CD14-positive monocyte (primary cell): Measurements from ENCODE around the gene LST1. TPM values are rescaled to one million over a fixed set of nuclear protein-coding genes. Genes with fewer than 3 reads are reported as not detected.

ENCODE experiments used
- DNase-seq, 3 donors: peaks; one replicate each; pipeline ENCODE4 v3.0.0-alpha.2; 2011 to 2022
- H2AFZ ChIP-seq: 2 replicates; pipeline ENCODE4 v1.6.0; 2012; ENCODE audit warnings: mild to moderate bottlenecking, low read depth, low read length, inconsistent platforms; ENCODE audit not compliant: insufficient read depth, poor library complexity, severe bottlenecking
- H3K27ac ChIP-seq, 2 donors: 1 replicate in 1 of 2; 2 replicates in 1 of 2; pipeline ENCODE4 v1.5.1; 2012 to 2013; ENCODE audit warnings: low read length in 2 of 2, control low read depth in 1 of 2, inconsistent platforms in 1 of 2, low read depth in 1 of 2, mild to moderate bottlenecking in 1 of 2
- H3K27me3 ChIP-seq, 2 donors: one replicate each; pipeline versions ENCODE4 v1.6.0 to v1.6.1; 2011 to 2013; ENCODE audit warnings: low read length in 2 of 2; ENCODE audit not compliant: control insufficient read depth in 2 of 2, insufficient read depth in 2 of 2
- H3K36me3 ChIP-seq, 2 donors: replicated peaks in 1 of 2; 1 replicate in 1 of 2; 2 replicates in 1 of 2; pipeline versions ENCODE4 v1.5.1 to v1.6.1; 2012 to 2013; ENCODE audit warnings: low read length in 2 of 2, control low read depth in 1 of 2, inconsistent platforms in 1 of 2, mild to moderate bottlenecking in 1 of 2; ENCODE audit not compliant: insufficient read depth in 2 of 2, control insufficient read depth in 1 of 2
- H3K4me1 ChIP-seq, 2 donors: 1 replicate in 1 of 2; 2 replicates in 1 of 2; pipeline versions ENCODE4 v1.5.1 to v1.6.1; 2012 to 2013; ENCODE audit warnings: low read length in 2 of 2, control low read depth in 1 of 2, inconsistent platforms in 1 of 2, mild to moderate bottlenecking in 1 of 2, moderate library complexity in 1 of 2; ENCODE audit not compliant: insufficient read depth in 2 of 2, control insufficient read depth in 1 of 2
- H3K4me2 ChIP-seq: replicated peaks from 2 replicates; pipeline ENCODE3; 2012; ENCODE audit warnings: low read length, moderate library complexity, mild to moderate bottlenecking; ENCODE audit not compliant: poor library complexity, severe bottlenecking; ENCODE audit errors: extremely low read depth
- H3K4me3 ChIP-seq, 3 experiments: fragments of 200-600 bp in 1 of 3; sonication (generic) in 1 of 3; replicated peaks in 1 of 3; 1 replicate in 2 of 3; 2 replicates in 1 of 3; pipeline ENCODE4 v1.5.1; 2011 to 2013; ENCODE audit warnings: low read length in 3 of 3, mild to moderate bottlenecking in 3 of 3, control low read depth in 2 of 3, low read depth in 2 of 3, inconsistent platforms in 1 of 3, moderate library complexity in 1 of 3
- H3K79me2 ChIP-seq: 2 replicates; pipeline ENCODE4 v1.6.0; 2012; ENCODE audit warnings: mild to moderate bottlenecking, control low read depth, inconsistent platforms, low read length, moderate library complexity; ENCODE audit not compliant: insufficient read depth
- H3K9ac ChIP-seq: 2 replicates; pipeline ENCODE4 v1.6.0; 2017; ENCODE audit warnings: low read length, mild to moderate bottlenecking; ENCODE audit not compliant: insufficient read depth, poor library complexity, severe bottlenecking
- H3K9me3 ChIP-seq, 2 donors: replicated peaks in 1 of 2; 1 replicate in 1 of 2; 2 replicates in 1 of 2; pipeline versions ENCODE4 v1.5.1 to v1.6.1; 2012 to 2013; ENCODE audit warnings: low read length in 2 of 2, control low read depth in 1 of 2; ENCODE audit not compliant: control insufficient read depth in 1 of 2, insufficient read depth in 1 of 2
- H4K20me1 ChIP-seq: 2 replicates; pipeline ENCODE4 v1.6.0; 2012; ENCODE audit warnings: mild to moderate bottlenecking, low read length, control low read depth, moderate library complexity; ENCODE audit not compliant: insufficient read depth
- H3K27ac Mint-ChIP-seq, 7 donors: one replicate each; pipeline ENCODE4 v1.8.0; 2020; ENCODE audit warnings: mild to moderate bottlenecking in 7 of 7, mixed read lengths in 7 of 7, moderate library complexity in 6 of 7, inconsistent platforms in 2 of 7
- H3K27me3 Mint-ChIP-seq, 3 donors: one replicate each; pipeline ENCODE4 v1.8.0; 2021 to 2022; ENCODE audit warnings: low read depth in 3 of 3, mild to moderate bottlenecking in 3 of 3, mixed read lengths in 3 of 3, moderate library complexity in 3 of 3, inconsistent platforms in 1 of 3
- H3K36me3 Mint-ChIP-seq, 2 donors: one replicate each; pipeline ENCODE4 v1.8.0; 2020; ENCODE audit warnings: mixed read lengths in 2 of 2, inconsistent platforms in 1 of 2, mild to moderate bottlenecking in 1 of 2
- H3K4me1 Mint-ChIP-seq: one replicate; pipeline ENCODE4 v1.8.0; 2020; ENCODE audit warnings: mild to moderate bottlenecking, mixed read lengths
- H3K4me3 Mint-ChIP-seq, 2 donors: one replicate each; pipeline ENCODE4 v1.8.0; 2020; ENCODE audit warnings: mild to moderate bottlenecking in 2 of 2, mixed read lengths in 2 of 2, moderate library complexity in 1 of 2
- H3K9me3 Mint-ChIP-seq, 7 donors: one replicate each; pipeline ENCODE4 v1.8.0; 2020 to 2022; ENCODE audit warnings: mixed read lengths in 7 of 7, mild to moderate bottlenecking in 6 of 7, moderate library complexity in 6 of 7, inconsistent platforms in 2 of 7
- CTCF ChIP-seq: fragments of 200-600 bp; IDR thresholded peaks from one replicate; pipeline ENCODE4 v1.8.0; 2022; ENCODE audit warnings: antibody characterized with exemption, mild to moderate bottlenecking
- WGBS: methylation state at CpG from one replicate; pipeline ENCODE4 v1.1.5; 2013; ENCODE audit warnings: missing lambda C conversion rate; ENCODE audit not compliant: insufficient coverage; 5-methylcytosine and 5-hydroxymethylcytosine counted together
- intact Hi-C, 2 donors: fragments of 100-400 bp; cut with micrococcal nuclease; formaldehyde crosslinking; loops; one replicate each; pipeline versions ENCODE4 v1.15.0 to v1.15.1; 2023
- polyA plus RNA-seq, 3 donors: library from polyadenylated mRNA; depleted of rRNA in 1 of 3; unstranded in 2 of 3; stranded (reverse) in 1 of 3; fragments of 300-500 nt in 2 of 3; fragments of >200 nt in 1 of 3; fragmentation: Illumina TruSeq in 2 of 3; gene quantifications; 1 replicate in 2 of 3; 2 replicates in 1 of 3; pipeline ENCODE4 v1.2.3, GENCODE V29; 2012 to 2021

Gene LST1
- polyA plus RNA-seq, 3 donors: 1,103 to 1,584 (median 1,202) TPM

DNA sequence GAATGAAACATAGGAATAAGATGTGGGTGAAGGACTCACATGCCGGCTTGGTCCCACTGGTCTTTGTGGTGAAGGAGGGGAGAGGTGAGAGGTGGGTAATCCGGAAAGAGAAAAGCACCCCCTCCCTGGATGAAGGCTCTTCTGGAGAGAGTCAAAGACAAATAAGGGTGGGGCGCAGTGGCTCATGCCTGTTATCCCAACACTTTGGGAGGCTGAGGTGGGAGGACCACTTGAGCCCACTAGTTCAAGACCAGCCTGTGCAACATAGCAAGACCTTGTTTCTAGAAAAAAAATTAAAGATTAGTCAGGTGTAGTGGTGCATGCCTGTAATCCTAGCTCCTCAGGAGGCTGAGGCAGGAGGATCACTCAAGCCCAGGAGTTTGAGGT, 7.0 kb upstream of the LST1 start:
- Mint-ChIP-seq H3K27ac (peak overlapping the region in 3 of 7 donors; percentile 28 to 54 (median 35)), H3K36me3 (peaks cover 31 to 36% of the 10 kb centered on the region in 2 donors), H3K4me3 (no peak overlapping the region), H3K27me3 (peaks cover 0 to 2% (median 1%) of the 10 kb centered on the region in 3 donors), H3K4me1 (peaks cover 88% of the 10 kb centered on the region), H3K9me3 (peaks cover 0 to 3% (median 0%) of the 10 kb centered on the region in 7 donors)
- H3K4me1 ChIP-seq: peaks cover 78 to 94% of the 10 kb centered on the region in 2 donors
- 86% methylated on average over 1 of the region's 3 CpGs for WGBS
- no peak overlapping the region for H3K27ac ChIP-seq
- DNase-seq: no peak
- intact Hi-C loops: no loop called here
- no peak overlapping the region for H2AFZ ChIP-seq
- no peaks in the 10 kb centered on the region for H3K9me3 ChIP-seq
- no peak overlapping the region for H3K9ac ChIP-seq
- peaks cover 69% of the 10 kb centered on the region for H3K79me2 ChIP-seq
- peaks cover 39% of the 10 kb centered on the region for H4K20me1 ChIP-seq
- peaks cover 18 to 25% of the 10 kb centered on the region in 2 donors for H3K36me3 ChIP-seq
- no peak overlapping the region for H3K4me2 ChIP-seq
- H3K4me3 ChIP-seq: no peak overlapping the region
- no peak for TF ChIP-seq CTCF
- no peaks in the 10 kb centered on the region for H3K27me3 ChIP-seq

GRCh38 chr6:31579546-31580437, 6.3 kb upstream of the LST1 start:
- H3K4me3 Mint-ChIP-seq: peak overlapping the region; percentile 93 to 95
- no peak for TF ChIP-seq CTCF
- peak overlapping the region; percentile 98 for H3K4me2 ChIP-seq
- intact Hi-C loops: loop anchor here in 1 of 2 donors (2.0 kb wide), 1 partner anchor 17 kb away; no protein-coding TSS in a partner anchor
- peaks cover 39% of the 10 kb centered on the region for H4K20me1 ChIP-seq
- H3K9ac ChIP-seq: peak overlapping the region; percentile 71
- WGBS: 100% methylated on average over 1 of the region's 8 CpGs
- H3K27me3 ChIP-seq: no peaks in the 10 kb centered on the region
- peaks cover 31 to 36% of the 10 kb centered on the region in 2 donors for H3K36me3 Mint-ChIP-seq
- no peak overlapping the region for H3K27ac ChIP-seq
- H3K4me1 Mint-ChIP-seq: peaks cover 88% of the 10 kb centered on the region
- H3K4me1 ChIP-seq: peaks cover 81 to 94% of the 10 kb centered on the region in 2 donors
- no peaks in the 10 kb centered on the region for H3K9me3 ChIP-seq
- peaks cover 75% of the 10 kb centered on the region for H3K79me2 ChIP-seq
- DNase-seq: peak in 1 of 3 donors; percentile 30
- peaks cover 0 to 3% (median 0%) of the 10 kb centered on the region in 7 donors for H3K9me3 Mint-ChIP-seq
- peaks cover 18 to 25% of the 10 kb centered on the region in 2 donors for H3K36me3 ChIP-seq
- H3K4me3 ChIP-seq: peak overlapping the region in 2 of 3 experiments; percentile 84 to 94
- peak overlapping the region in 6 of 7 donors; percentile 28 to 93 (median 82) for H3K27ac Mint-ChIP-seq
- peaks cover 0 to 2% (median 1%) of the 10 kb centered on the region in 3 donors for H3K27me3 Mint-ChIP-seq
- peak overlapping the region; percentile 88 for H2AFZ ChIP-seq
